HG02623 (cell line): ENCODE results near the gene WDFY2.
"Not testable (repeated sequence)": the region's sequence is repeated elsewhere in the genome, so short reads cannot be mapped to it uniquely, and the experiment has no call there.

Source experiments
- ATAC-seq: cut with Tn5 transposase; IDR thresholded peaks from one replicate; pipeline ENCODE4 v1.9.1; 2021; ENCODE audit warnings: moderate library complexity; ENCODE audit not compliant: unreplicated experiment

WDFY2 gene

GRCh38 chr13:51583875-51584730, at the start of gene WDFY2:
WDFY2 (plus strand) TSS chr13:51584462; CDS start chr13:51584688, 226 bp downstream.
- ATAC-seq, result peak; percentile 70

- no peak for ATAC-seq
Observed at GRCh38 chr13:51538591-51539179, 45.6 kb upstream of the WDFY2 start.

- no peak for ATAC-seq
Observed at GRCh38 chr13:51539887-51540286, 44.4 kb upstream of the WDFY2 start.

- ATAC-seq, result no peak
Observed at GRCh38 chr13:51541037-51541436, 43.2 kb upstream of the WDFY2 start.

- no peak for ATAC-seq
Observed at GRCh38 chr13:51541809-51542258, 42.4 kb upstream of the WDFY2 start.

GRCh38 chr13:51542346-51543242, 41.7 kb upstream of the WDFY2 start:
- no peak for ATAC-seq

GRCh38 chr13:51545446-51545845, 38.8 kb upstream of the WDFY2 start:
- ATAC-seq, result not testable (repeated sequence)

- ATAC-seq, result no peak
Observed at GRCh38 chr13:51547425-51548176, 36.7 kb upstream of the WDFY2 start.

GRCh38 chr13:51549050-51549449, 35.2 kb upstream of the WDFY2 start:
- ATAC-seq, result peak; percentile 79

- no peak for ATAC-seq
Observed at GRCh38 chr13:51549593-51549992, 34.7 kb upstream of the WDFY2 start.

GRCh38 chr13:51550151-51550550, 34.1 kb upstream of the WDFY2 start:
- ATAC-seq, result no peak

- no peak for ATAC-seq
Observed at GRCh38 chr13:51551416-51551815, 32.8 kb upstream of the WDFY2 start.

- no peak for ATAC-seq
Observed at GRCh38 chr13:51552027-51552426, 32.2 kb upstream of the WDFY2 start.

- no peak for ATAC-seq
Observed at GRCh38 chr13:51553531-51553930, 30.7 kb upstream of the WDFY2 start.

- no peak for ATAC-seq
Observed at GRCh38 chr13:51556740-51557139, 27.5 kb upstream of the WDFY2 start.

- no peak for ATAC-seq
Observed at GRCh38 chr13:51557438-51557837, 26.8 kb upstream of the WDFY2 start.

- no peak for ATAC-seq
Observed at GRCh38 chr13:51557875-51558612, 26.2 kb upstream of the WDFY2 start.

- ATAC-seq, result no peak
Observed at GRCh38 chr13:51559946-51560735, 24.1 kb upstream of the WDFY2 start.

- peak; percentile 79 for ATAC-seq
Observed at GRCh38 chr13:51562011-51562671, 22.1 kb upstream of the WDFY2 start.
